A172 (cell line): Measurements from ENCODE around the gene AEBP2. TPM values are rescaled to one million over a fixed set of nuclear protein-coding genes. Genes with fewer than 3 reads are reported as not detected.
"Not testable (repeated sequence)": the region's sequence is repeated elsewhere in the genome, so short reads cannot be mapped to it uniquely, and the experiment has no call there.

ENCODE experiments used
- DNase-seq: peaks from one replicate; pipeline ENCODE4 v3.0.0-alpha.2; 2015; ENCODE audit warnings: low spot score
- total RNA-seq: library from RNA; depleted of rRNA; stranded (reverse); fragments of >200 nt; shearing (Covaris generic); gene quantifications from 2 replicates; pipeline ENCODE4 v1.2.3, GENCODE V29; 2014; rRNA removed

Gene AEBP2, protein sequence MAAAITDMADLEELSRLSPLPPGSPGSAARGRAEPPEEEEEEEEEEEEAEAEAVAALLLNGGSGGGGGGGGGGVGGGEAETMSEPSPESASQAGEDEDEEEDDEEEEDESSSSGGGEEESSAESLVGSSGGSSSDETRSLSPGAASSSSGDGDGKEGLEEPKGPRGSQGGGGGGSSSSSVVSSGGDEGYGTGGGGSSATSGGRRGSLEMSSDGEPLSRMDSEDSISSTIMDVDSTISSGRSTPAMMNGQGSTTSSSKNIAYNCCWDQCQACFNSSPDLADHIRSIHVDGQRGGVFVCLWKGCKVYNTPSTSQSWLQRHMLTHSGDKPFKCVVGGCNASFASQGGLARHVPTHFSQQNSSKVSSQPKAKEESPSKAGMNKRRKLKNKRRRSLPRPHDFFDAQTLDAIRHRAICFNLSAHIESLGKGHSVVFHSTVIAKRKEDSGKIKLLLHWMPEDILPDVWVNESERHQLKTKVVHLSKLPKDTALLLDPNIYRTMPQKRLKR
- total RNA-seq, result 13.4 and 16.8 TPM in 2 replicates

DNA sequence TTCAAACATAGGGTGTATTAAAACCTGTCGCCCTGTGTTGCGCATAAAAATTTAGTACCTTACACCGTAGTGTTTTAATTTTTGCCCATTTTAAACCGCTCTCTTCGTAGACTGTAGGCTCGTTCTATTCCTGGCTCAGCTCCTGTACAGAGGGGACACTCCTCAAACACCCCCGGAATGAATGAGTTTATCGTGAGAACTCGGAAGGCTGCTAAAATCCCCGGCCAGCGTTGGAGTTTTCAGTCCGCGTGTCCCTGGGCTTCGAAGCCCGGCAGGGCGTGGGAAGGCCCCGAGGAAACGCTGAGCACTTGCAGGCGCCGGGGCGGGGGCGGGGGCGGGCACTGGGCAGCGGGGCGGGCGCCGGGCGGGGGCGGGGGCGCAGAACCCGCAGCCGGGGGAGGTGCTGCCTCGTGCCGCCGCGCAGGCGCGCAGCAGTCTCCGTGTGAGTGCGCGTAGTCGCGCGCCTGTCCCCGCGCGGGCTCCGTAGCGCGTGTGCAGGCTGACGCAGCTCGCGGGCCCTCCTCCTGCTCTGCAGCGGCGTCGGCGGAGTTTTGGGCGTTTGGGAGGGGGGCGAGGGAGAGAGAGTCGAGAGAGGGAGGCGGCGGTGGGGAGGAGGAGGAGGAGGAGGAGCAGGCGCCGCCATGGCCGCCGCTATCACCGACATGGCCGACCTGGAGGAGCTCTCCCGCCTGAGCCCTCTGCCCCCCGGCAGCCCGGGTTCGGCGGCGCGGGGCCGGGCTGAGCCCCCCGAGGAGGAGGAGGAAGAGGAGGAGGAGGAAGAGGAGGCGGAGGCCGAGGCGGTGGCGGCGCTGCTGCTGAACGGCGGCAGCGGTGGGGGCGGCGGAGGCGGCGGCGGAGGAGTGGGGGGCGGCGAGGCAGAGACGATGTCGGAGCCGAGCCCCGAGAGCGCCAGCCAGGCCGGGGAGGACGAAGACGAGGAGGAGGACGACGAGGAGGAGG, at the start of gene AEBP2:
Gene AEBP2 (plus strand): TSS at position 434 of the 960 bp plus-strand sequence. CDS start 208 bp downstream, at position 642.
- peak; percentile 78 for DNase-seq

- DNase-seq, result no peak
Measured at GRCh38 chr12:19390051-19390598, 49.2 kb upstream of the AEBP2 start.

- not testable (repeated sequence) for DNase-seq
Measured at GRCh38 chr12:19392644-19393043, 46.6 kb upstream of the AEBP2 start.

- DNase-seq, result no peak
Measured at GRCh38 chr12:19394385-19394784, 44.9 kb upstream of the AEBP2 start.

DNA sequence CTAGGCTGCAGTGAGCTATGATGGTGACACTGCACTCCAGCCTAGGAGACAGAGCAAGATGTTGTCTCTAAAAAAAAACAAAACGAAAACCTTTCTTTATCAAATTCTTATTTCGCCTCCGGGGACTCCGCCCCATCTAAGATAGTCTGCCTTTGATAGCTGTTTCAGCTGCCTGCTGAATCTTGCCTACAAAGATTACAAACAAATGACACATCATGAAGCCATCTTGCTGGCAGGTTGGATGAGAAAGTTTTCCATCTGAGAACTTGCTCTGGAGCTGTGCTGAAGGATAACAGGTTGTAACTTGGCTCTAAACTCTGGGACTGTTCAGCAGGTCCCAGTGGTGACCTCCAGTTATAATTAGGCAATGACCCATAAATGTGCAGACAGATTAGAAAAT, 41.8 kb upstream of the AEBP2 start:
- DNase-seq, result peak; percentile 36

DNA sequence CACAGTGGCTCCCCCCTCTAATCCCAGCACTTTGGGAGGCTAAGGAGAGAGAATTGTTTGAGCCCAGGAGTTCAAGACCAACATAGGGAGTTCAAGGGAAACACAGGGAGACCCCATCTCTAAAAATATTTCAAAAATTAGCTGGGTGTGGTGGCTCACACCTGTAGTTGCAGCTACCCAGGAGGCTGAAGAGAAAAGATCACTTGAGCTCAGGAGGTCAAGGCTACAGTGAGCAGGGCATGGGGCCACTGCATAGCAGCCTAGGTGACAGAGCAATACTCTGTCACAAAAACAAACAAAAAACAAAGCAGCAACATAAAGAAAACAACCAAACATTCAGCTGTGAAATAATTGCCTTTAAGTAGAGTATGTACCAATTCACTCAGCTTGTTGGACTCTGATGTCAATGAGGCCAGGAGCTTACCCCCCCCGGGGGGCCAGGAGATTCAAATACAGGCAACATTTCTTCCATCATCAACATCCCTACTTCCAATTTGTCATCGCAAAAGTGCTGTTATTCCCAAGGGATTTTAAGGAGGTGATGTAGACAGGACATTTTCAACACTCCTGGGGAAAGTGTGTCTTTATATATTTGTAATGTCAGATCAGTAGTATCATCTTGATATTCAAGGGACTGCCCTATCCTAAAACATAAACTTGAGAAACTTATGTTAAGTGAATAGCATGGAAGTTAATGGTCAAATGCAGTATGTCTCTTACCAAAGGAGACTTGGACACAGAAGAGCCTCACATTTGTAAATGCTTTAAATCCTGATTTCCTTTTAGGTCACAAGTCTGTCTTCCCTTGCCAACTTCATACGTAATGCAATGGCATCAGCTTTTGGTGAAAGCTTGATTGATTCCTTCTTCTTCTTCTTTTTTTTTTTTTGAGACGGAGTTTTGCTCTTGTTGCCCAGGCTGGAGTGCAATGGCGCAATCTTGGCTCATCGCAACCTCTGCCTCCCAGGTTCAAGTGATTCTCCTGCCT, 40.6 kb upstream of the AEBP2 start:
- DNase-seq, result no peak

DNA sequence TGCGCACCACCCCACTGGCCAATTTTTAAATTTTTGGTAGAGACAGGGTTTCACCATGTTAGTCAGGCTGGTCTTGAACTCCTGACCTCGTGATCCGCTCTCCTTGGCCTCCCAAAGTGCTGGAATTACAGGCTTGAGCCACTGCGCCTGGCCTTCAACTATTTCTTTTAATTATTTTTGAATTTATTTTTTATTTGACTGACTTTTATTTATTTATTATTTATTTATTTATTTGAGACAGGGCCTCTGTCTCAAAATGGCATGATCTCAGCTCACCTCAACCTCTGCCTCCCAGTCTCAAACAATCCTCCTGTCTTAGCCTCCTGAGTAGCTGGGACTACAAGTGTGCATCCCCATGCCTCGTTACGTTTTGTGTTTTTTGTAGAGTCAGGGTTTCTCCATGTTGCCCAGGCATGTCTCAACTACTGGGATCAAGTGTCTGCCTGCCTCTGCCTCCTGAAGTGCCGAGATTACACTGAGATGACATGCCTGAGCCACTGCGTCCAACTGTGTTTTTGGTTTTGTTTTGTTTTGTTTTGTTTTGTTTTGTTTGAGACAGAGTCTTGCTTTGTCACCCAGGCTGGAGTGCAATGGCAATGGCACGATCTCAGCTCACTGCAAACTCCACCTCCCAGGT, 38.5 kb upstream of the AEBP2 start:
- DNase-seq, result not testable (repeated sequence)

DNA sequence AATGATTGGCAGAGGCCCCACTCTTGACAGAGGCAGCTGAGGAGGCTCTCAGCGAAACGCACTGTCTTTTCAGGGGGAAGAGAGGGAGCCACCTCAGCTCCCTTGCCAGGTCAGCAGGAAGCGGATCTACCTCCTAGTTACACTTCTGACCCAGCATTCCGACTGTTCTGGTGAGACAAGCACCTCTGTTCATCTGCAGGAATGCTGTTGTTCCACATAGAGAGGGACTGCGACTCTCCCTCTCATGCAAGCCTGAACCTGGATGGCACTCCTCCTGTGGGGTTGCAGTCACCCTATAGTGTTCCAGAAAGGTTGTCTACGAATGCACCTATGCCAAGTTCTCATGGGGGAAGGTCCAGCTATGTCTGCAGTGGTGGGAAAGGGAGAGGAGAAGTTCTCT, 37.1 kb upstream of the AEBP2 start:
- no peak for DNase-seq

DNA sequence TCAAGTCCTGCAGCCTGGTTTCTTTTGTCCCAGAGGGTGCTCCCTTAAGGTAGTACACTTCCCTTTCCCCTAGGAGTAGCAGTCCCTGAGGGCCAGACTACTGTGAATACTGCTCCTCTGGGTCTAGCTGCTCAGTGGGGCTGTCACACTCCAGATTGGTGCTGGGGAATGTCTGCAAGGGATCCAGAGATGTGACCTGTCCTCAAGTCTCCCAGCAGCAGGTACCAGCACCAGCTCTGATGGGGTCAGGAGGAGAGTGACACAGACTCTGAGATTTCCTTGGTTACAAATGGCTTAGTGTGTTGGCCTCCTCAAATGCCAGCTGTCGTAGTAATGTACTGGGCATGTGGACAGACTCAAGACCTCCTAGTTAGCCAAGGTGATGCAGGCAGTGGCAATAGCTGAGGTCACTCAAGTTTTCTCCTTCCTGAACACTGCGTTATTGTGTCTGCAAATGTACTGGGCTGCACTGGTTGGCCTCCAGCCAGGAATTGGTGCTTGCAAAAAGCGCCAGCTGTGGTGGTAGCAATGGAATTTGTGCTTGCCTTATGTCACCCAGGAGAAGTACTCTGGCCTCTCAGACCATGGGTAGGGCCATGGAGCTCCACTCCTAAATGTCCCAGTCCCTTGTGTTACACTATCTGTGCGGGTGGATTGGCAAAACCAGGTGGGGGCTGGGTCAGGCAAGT, 36.4 kb upstream of the AEBP2 start:
- peak; percentile 38 for DNase-seq

- no peak for DNase-seq
Measured at GRCh38 chr12:19404242-19404880, 34.9 kb upstream of the AEBP2 start.

DNA sequence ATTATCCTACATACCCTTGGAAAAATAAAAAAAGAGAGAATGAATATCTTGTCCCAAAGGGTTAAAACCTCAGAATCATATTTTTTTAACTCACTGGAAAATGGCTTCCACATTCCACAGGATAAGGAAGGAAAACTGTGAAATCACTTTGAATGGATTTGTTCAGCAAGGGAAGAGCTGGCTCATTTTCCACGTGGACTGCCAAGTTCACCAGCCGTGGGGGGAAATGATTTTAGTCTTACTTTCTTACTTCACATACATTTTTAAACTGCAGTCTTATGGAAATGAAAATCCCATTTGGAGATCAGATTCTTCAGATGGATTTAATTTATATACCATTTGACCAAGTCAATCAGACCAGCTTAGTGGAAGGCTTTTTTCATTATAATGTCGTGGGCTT, 29.9 kb upstream of the AEBP2 start:
- DNase-seq, result no peak

DNA sequence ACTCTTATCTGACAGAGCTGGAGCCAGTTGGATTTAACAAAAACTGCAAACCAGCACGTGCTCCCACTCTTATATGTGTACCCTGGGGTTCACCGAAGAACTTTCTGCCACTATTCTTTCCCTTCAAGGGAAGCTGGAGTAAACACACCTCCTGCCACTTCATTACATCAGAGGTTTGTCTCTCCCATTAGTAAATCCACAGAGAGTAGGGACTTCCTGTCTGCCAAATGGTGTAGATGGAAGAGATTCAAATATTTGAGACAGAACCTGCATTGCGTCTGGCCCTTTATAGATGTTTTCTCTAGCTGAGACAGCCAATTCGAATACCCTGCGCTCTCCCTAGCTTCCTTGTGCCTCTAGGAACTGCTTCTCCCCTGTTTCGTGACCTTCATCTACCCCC, 29.1 kb upstream of the AEBP2 start:
- no peak for DNase-seq

- DNase-seq, result no peak
Measured at GRCh38 chr12:19410629-19411185, 28.6 kb upstream of the AEBP2 start.

DNA sequence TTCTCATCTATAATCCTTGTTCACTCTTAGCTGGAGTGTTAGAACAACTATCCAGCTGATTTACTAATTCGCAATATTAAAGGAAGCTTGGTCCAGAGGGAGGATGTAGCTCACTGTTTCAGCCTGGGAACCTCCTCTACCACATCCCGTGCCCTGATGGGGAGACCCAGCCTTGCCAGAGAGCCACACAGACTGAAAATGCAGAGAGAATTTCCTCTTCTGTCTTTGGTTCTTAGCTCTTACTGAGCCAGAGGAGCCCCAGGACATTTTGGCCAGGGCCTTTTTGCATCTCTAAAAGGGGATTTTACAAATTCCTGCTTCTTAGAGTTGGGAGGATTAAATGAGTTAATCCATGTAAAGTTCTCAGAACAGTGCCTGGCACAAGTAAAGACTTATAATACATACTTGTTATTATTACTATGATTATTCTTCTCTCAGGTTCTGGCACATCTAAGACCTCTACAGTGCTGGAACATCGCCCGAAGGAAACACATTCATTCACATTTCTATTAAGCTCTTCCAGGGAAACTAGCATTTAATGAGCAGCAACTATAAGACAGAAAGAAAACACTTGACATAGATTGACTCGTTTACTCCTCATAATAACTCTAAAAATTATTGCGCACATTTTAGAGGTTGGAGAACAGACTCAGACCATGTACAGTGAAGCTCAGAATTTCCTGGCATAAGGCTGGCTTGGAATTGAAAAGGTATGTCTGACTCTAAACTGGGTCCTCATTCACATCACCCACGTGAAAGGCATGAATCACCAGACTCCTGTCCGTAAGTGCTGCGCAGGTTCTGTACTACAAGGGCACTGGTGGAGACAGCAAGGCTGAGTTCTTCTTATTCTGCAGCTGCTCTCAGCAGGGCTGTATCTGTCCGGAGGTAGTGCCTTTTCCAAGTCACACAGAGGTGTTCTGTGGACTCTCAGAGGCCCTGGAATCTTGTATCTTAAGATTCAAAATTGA, 27.8 kb upstream of the AEBP2 start:
- no peak for DNase-seq

GRCh38 chr12:19412844-19413243, 26.4 kb upstream of the AEBP2 start:
- DNase-seq, result no peak

GRCh38 chr12:19413582-19413981, 25.7 kb upstream of the AEBP2 start:
- not testable (repeated sequence) for DNase-seq

DNA sequence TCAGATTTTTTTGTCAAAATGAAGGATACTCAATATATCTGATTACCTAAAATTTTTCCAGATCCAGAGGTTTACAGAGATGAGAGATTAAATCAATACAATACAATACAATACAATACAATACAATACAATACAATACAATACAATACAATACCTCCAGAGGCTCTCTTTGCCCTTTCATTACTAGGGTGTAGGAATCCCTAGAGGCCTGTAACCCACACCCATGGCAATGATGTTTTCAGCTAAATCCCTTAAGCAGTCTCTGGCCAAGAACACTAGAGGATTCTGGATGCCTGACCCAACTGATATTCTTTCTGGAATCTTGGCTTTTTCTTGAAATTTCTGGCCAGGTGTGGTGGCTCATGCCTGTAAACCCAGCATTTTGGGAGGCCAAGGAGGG, 23.7 kb upstream of the AEBP2 start:
- no peak for DNase-seq

GRCh38 chr12:19419086-19419485, 20.2 kb upstream of the AEBP2 start:
- DNase-seq, result no peak
